SK-N-SH treated with all-trans-retinoic acid at 6 μM for 48 hours (cell line): ENCODE results near the gene SEPTIN6.

ENCODE experiments used
- ATAC-seq: fragments of 200-7000 bp; cut with Tn5 transposase; 3 replicates; pipeline ENCODE4 v1.9.1; 2020; ENCODE audit warnings: mild to moderate bottlenecking, moderate library complexity
- ARNTL ChIP-seq: fragments of 450-650 bp; formaldehyde crosslinking; IDR thresholded peaks from 2 replicates; pipeline ENCODE4 v1.5.0; 2020; ENCODE audit warnings: low read depth, mild to moderate bottlenecking, moderate library complexity, borderline replicate concordance
- BACH2 ChIP-seq: fragments of 250-450 bp; sonication (Bioruptor Pico); IDR thresholded peaks from 2 replicates; pipeline ENCODE4 v1.9.0; 2021; ENCODE audit warnings: mild to moderate bottlenecking, borderline replicate concordance
- CREB5 ChIP-seq: fragments of 250-450 bp; sonication (Bioruptor Pico); IDR thresholded peaks from 2 replicates; pipeline ENCODE4 v1.5.1; 2020; ENCODE audit warnings: low read depth, mild to moderate bottlenecking, moderate library complexity
- CSDC2 ChIP-seq: fragments of 250-450 bp; sonication (Bioruptor Pico); IDR thresholded peaks from 2 replicates; pipeline ENCODE4 v1.5.0; 2020; ENCODE audit warnings: mild to moderate bottlenecking, moderate library complexity
- ESRRG ChIP-seq: fragments of 250-450 bp; sonication (Bioruptor Pico); IDR thresholded peaks from 2 replicates; pipeline ENCODE4 v1.6.1; 2021; ENCODE audit warnings: mild to moderate bottlenecking
- GLIS3 ChIP-seq: fragments of 250-450 bp; sonication (Bioruptor Pico); IDR thresholded peaks from 2 replicates; pipeline ENCODE4 v1.5.0; 2020; ENCODE audit warnings: mild to moderate bottlenecking, moderate library complexity
- ISL1 ChIP-seq: fragments of 250-450 bp; sonication (Bioruptor Pico); IDR thresholded peaks from 2 replicates; pipeline ENCODE4 v2.1.2; 2022; ENCODE audit warnings: mild to moderate bottlenecking, moderate library complexity
- PATZ1 ChIP-seq: fragments of 250-450 bp; sonication (Bioruptor Pico); IDR thresholded peaks from 2 replicates; pipeline ENCODE4 v1.8.0; 2020; ENCODE audit warnings: mild to moderate bottlenecking, moderate library complexity, borderline replicate concordance
- PPARA ChIP-seq: fragments of 250-450 bp; sonication (Bioruptor Pico); IDR thresholded peaks from 2 replicates; pipeline ENCODE4 v1.5.0; 2020; ENCODE audit warnings: mild to moderate bottlenecking, borderline replicate concordance
- RARB ChIP-seq: fragments of 250-450 bp; sonication (Bioruptor Pico); IDR thresholded peaks from 2 replicates; pipeline ENCODE4 v1.8.0; 2021; ENCODE audit warnings: mild to moderate bottlenecking, moderate library complexity
- SNAI2 ChIP-seq: fragments of 250-450 bp; sonication (Bioruptor Pico); IDR thresholded peaks from 2 replicates; pipeline ENCODE4 v1.5.0; 2020; ENCODE audit warnings: mild to moderate bottlenecking, moderate library complexity
- TCF4 ChIP-seq: fragments of 250-450 bp; sonication (Bioruptor Pico); IDR thresholded peaks from 2 replicates; pipeline ENCODE4 v1.8.0; 2021; ENCODE audit warnings: mild to moderate bottlenecking, moderate library complexity, borderline replicate concordance
- TOX ChIP-seq: fragments of 250-450 bp; sonication (Bioruptor Pico); IDR thresholded peaks from 2 replicates; pipeline ENCODE4 v1.8.0; 2021; ENCODE audit warnings: mild to moderate bottlenecking, moderate library complexity, borderline replicate concordance
- ZC3H10 ChIP-seq: fragments of 250-450 bp; sonication (Bioruptor Pico); IDR thresholded peaks from 2 replicates; pipeline ENCODE4 v1.5.1; 2021; ENCODE audit warnings: mild to moderate bottlenecking, moderate library complexity
- ZFP30 ChIP-seq: fragments of 450-650 bp; formaldehyde crosslinking; IDR thresholded peaks from 2 replicates; pipeline ENCODE4 v1.5.0; 2022; ENCODE audit warnings: mild to moderate bottlenecking, moderate library complexity
- ZNF565 ChIP-seq: fragments of 450-650 bp; formaldehyde crosslinking; conservative IDR thresholded peaks from 2 replicates; pipeline ENCODE4 v1.5.0; 2020; ENCODE audit warnings: low read depth, mild to moderate bottlenecking, moderate library complexity
- ZNF70 ChIP-seq: fragments of 450-650 bp; formaldehyde crosslinking; IDR thresholded peaks from 2 replicates; pipeline ENCODE4 v1.5.0; 2020; ENCODE audit warnings: mild to moderate bottlenecking, moderate library complexity
- ZNF8 ChIP-seq: fragments of 450-650 bp; formaldehyde crosslinking; IDR thresholded peaks from 2 replicates; pipeline ENCODE4 v1.5.0; 2020; ENCODE audit warnings: mild to moderate bottlenecking, moderate library complexity
- TF ChIP-seq, protein P1 (sequence below): fragments of 250-450 bp; sonication (Bioruptor Pico); IDR thresholded peaks from 2 replicates; pipeline ENCODE4 v1.5.1; 2021; ENCODE audit warnings: mild to moderate bottlenecking, moderate library complexity
- TF ChIP-seq, protein P2 (sequence below): fragments of 250-450 bp; sonication (Bioruptor Pico); IDR thresholded peaks from 2 replicates; pipeline ENCODE4 v1.8.0; 2021; ENCODE audit warnings: low read depth, mild to moderate bottlenecking, moderate library complexity, borderline replicate concordance

SEPTIN6 gene

GRCh38 chrX:119693040-119693995 lies at the start of gene SEPTIN6:
Gene SEPTIN6 (minus strand): TSS chrX:119693168. CDS start chrX:119693105, 63 bp downstream.
- no peak for TF ChIP-seq BACH2 (CRISPR knock-in tag)
- peak; percentile 68; the same call in 1 of the 2 replicates for TF ChIP-seq PATZ1
- TF ChIP-seq CSDC2, result no peak
- TF ChIP-seq, protein P1, sequence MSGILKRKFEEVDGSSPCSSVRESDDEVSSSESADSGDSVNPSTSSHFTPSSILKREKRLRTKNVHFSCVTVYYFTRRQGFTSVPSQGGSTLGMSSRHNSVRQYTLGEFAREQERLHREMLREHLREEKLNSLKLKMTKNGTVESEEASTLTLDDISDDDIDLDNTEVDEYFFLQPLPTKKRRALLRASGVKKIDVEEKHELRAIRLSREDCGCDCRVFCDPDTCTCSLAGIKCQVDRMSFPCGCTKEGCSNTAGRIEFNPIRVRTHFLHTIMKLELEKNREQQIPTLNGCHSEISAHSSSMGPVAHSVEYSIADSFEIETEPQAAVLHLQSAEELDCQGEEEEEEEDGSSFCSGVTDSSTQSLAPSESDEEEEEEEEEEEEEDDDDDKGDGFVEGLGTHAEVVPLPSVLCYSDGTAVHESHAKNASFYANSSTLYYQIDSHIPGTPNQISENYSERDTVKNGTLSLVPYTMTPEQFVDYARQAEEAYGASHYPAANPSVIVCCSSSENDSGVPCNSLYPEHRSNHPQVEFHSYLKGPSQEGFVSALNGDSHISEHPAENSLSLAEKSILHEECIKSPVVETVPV (CRISPR knock-in tag), result no peak
- TF ChIP-seq GLIS3, result no peak
- peak; percentile 78 for ATAC-seq

DNA sequence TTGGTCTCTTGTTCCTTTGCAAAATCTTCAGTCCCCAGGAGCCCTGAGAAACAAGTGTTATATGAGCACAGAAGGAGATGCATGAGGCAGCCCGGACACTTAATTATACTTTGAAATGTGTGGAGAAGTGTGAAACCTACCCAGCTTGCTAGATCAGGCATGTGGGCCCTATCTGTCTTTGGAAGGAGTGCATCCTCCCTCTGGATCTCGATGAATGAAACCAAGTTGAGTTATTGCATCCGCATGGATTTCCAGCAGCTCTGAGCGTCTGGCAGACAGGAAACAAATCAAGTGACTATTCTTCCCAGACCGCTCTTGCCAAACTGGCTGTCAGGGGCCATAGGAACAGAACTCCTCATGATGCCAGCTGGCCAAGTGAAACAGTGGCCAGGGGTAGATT lies 45.8 kb upstream of the SEPTIN6 start:
- no peak for ATAC-seq
- TF ChIP-seq, protein P2, sequence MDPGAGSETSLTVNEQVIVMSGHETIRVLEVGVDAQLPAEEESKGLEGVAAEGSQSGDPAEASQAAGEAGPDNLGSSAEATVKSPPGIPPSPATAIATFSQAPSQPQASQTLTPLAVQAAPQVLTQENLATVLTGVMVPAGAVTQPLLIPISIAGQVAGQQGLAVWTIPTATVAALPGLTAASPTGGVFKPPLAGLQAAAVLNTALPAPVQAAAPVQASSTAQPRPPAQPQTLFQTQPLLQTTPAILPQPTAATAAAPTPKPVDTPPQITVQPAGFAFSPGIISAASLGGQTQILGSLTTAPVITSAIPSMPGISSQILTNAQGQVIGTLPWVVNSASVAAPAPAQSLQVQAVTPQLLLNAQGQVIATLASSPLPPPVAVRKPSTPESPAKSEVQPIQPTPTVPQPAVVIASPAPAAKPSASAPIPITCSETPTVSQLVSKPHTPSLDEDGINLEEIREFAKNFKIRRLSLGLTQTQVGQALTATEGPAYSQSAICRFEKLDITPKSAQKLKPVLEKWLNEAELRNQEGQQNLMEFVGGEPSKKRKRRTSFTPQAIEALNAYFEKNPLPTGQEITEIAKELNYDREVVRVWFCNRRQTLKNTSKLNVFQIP (CRISPR knock-in tag), result no peak
- TF ChIP-seq CSDC2, result no peak
- TF ChIP-seq ZNF8, result no peak
- TF ChIP-seq PPARA (CRISPR knock-in tag), result no peak
- no peak for TF ChIP-seq RARB
- TF ChIP-seq ESRRG, result no peak
- no peak for TF ChIP-seq ISL1 (CRISPR knock-in tag)
- no peak for TF ChIP-seq ZFP30 (CRISPR knock-in tag)
- no peak for TF ChIP-seq ARNTL
- TF ChIP-seq BACH2 (CRISPR knock-in tag), result no peak
- TF ChIP-seq GLIS3, result no peak
- TF ChIP-seq ZNF70 (CRISPR knock-in tag), result no peak
- no peak for TF ChIP-seq SNAI2 (CRISPR knock-in tag)
- no peak for TF ChIP-seq ZNF565
- TF ChIP-seq TOX, result no peak
- no peak for TF ChIP-seq ZC3H10 (CRISPR knock-in tag)

GRCh38 chrX:119736206-119736764 lies 43.3 kb upstream of the SEPTIN6 start:
- TF ChIP-seq, protein P1 (CRISPR knock-in tag), result no peak
- TF ChIP-seq ZNF8, result no peak
- no peak for TF ChIP-seq ARNTL
- no peak for TF ChIP-seq ZNF565
- TF ChIP-seq ESRRG, result no peak
- TF ChIP-seq ZNF70 (CRISPR knock-in tag), result no peak
- no peak for TF ChIP-seq SNAI2 (CRISPR knock-in tag)
- no peak for TF ChIP-seq TCF4
- no peak for TF ChIP-seq GLIS3
- TF ChIP-seq ZFP30 (CRISPR knock-in tag), result no peak
- TF ChIP-seq BACH2 (CRISPR knock-in tag), result no peak
- no peak for TF ChIP-seq CREB5 (CRISPR knock-in tag)
- ATAC-seq, result no peak

GRCh38 chrX:119735467-119735866 lies 42.5 kb upstream of the SEPTIN6 start:
- peak; percentile 11; the same call in 1 of the 3 replicates for ATAC-seq
- TF ChIP-seq RARB, result no peak
- TF ChIP-seq CREB5 (CRISPR knock-in tag), result no peak
- TF ChIP-seq, protein P2 (CRISPR knock-in tag), result no peak
- TF ChIP-seq ZNF70 (CRISPR knock-in tag), result no peak
- no peak for TF ChIP-seq ZNF565
- no peak for TF ChIP-seq ZC3H10 (CRISPR knock-in tag)
- TF ChIP-seq ESRRG, result no peak
- TF ChIP-seq PPARA (CRISPR knock-in tag), result no peak
